ENCODE data around the gene CCDC159.
"Not testable (repeated sequence)": the region's sequence is repeated elsewhere in the genome, so short reads cannot be mapped to it uniquely, and the experiment has no call there.

CCDC159 gene

GRCh38 chr19:11367528-11367927 is 21.2 kb downstream of the CCDC159 start:
- DNase-seq = no peak

- no peak for DNase-seq
Measured at GRCh38 chr19:11370744-11371143, 24.4 kb downstream of the CCDC159 start.

GRCh38 chr19:11373166-11373884 is 27.0 kb downstream of the CCDC159 start:
- DNase-seq = peak; percentile 91

GRCh38 chr19:11373885-11374432 is 27.6 kb downstream of the CCDC159 start:
- DNase-seq = no peak

GRCh38 chr19:11374433-11375142 is 28.3 kb downstream of the CCDC159 start, which contains the start of gene SWSAP1:
SWSAP1 (plus strand) TSS chr19:11374666; CDS start chr19:11374681, 15 bp downstream.
- peak; percentile 100 for DNase-seq

GRCh38 chr19:11375143-11375948 is 29.0 kb downstream of the CCDC159 start:
- peak; percentile 83 for DNase-seq

GRCh38 chr19:11377237-11377636 is 30.9 kb downstream of the CCDC159 start:
- DNase-seq = no peak

GRCh38 chr19:11377756-11378155 is 31.4 kb downstream of the CCDC159 start:
- DNase-seq = no peak

- DNase-seq = peak; percentile 5
Measured at GRCh38 chr19:11378319-11379189, 32.2 kb downstream of the CCDC159 start.

GRCh38 chr19:11379269-11379845 is 33.0 kb downstream of the CCDC159 start:
- DNase-seq = not testable (repeated sequence)

GRCh38 chr19:11379857-11380350 is 33.6 kb downstream of the CCDC159 start:
- no peak for DNase-seq

GRCh38 chr19:11380653-11381537 is 34.6 kb downstream of the CCDC159 start:
- no peak for DNase-seq

- peak; percentile 52 for DNase-seq
Measured at GRCh38 chr19:11382898-11383705, 36.8 kb downstream of the CCDC159 start.

GRCh38 chr19:11383706-11384048 is 37.4 kb downstream of the CCDC159 start:
- DNase-seq = peak; percentile 50

GRCh38 chr19:11384778-11385129 is 38.4 kb downstream of the CCDC159 start:
- no peak for DNase-seq

GRCh38 chr19:11387162-11388034 is 41.1 kb downstream of the CCDC159 start:
- no peak for DNase-seq

GRCh38 chr19:11390359-11390758 is 44.0 kb downstream of the CCDC159 start:
- no peak for DNase-seq

GRCh38 chr19:11390933-11391680 is 44.8 kb downstream of the CCDC159 start:
- no peak for DNase-seq
